ENCODE results near the gene GLRA2. TPM values are rescaled to one million over a fixed set of nuclear protein-coding genes. Genes with fewer than 3 reads are reported as not detected.
"Not testable (repeated sequence)": the region's sequence is repeated elsewhere in the genome, so short reads cannot be mapped to it uniquely, and the experiment has no call there.

The GLRA2 gene
- total and polyA plus RNA-seq, 3 experiments from 2014 or later, result not detected

- no peak overlapping the region for H3K27ac ChIP-seq (ENCODE audit: low read depth, low read length)
- Mint-ChIP-seq H3K4me1 (no peaks in the 10 kb centered on the region), H3K4me3 (no peak overlapping the region), H3K27ac (no peak overlapping the region), H3K36me3 (no peaks in the 10 kb centered on the region), H3K27me3 (no peaks in the 10 kb centered on the region), H3K9me3 (no peaks in the 10 kb centered on the region)
- no peak overlapping the region for H3K4me3 ChIP-seq (ENCODE audit: low read length)
- ChIA-PET POLR2A (no interaction called here), CTCF (no interaction called here)
- H3K36me3 ChIP-seq (ENCODE audit: insufficient read depth, low read length), result no peaks in the 10 kb centered on the region
- H3K27me3 ChIP-seq (ENCODE audit: insufficient read depth, low read length, poor library complexity, severe bottlenecking), result no peaks in the 10 kb centered on the region
- no peaks in the 10 kb centered on the region for H3K9me3 ChIP-seq (ENCODE audit: low read length)
- no peaks in the 10 kb centered on the region for H3K4me1 ChIP-seq (ENCODE audit: insufficient read depth, low read length)
- DNase-seq, result no peak
These were observed 141.5 kb downstream of the GLRA2 start for GRCh38 chrX:14670819-14671218.

GRCh38 chrX:14672611-14673172 is 143.4 kb downstream of the GLRA2 start:
- ChIA-PET POLR2A (no interaction called here), CTCF (no interaction called here)
- no peaks in the 10 kb centered on the region for H3K9me3 Mint-ChIP-seq
- H3K27ac Mint-ChIP-seq, result peak overlapping the region in 1 of 8 donors; percentile 59
- H3K27me3 ChIP-seq (ENCODE audit: insufficient read depth, low read length, poor library complexity, severe bottlenecking), result no peaks in the 10 kb centered on the region
- no peaks in the 10 kb centered on the region for H3K4me1 ChIP-seq (ENCODE audit: insufficient read depth, low read length)
- H3K4me3 Mint-ChIP-seq, result no peak overlapping the region
- no peak for DNase-seq
- no peaks in the 10 kb centered on the region for H3K9me3 ChIP-seq (ENCODE audit: low read length)
- H3K4me3 ChIP-seq (ENCODE audit: low read length), result no peak overlapping the region
- H3K27ac ChIP-seq (ENCODE audit: low read depth, low read length), result no peak overlapping the region
- no peaks in the 10 kb centered on the region for H3K36me3 Mint-ChIP-seq
- H3K27me3 Mint-ChIP-seq, result no peaks in the 10 kb centered on the region
- H3K36me3 ChIP-seq (ENCODE audit: insufficient read depth, low read length), result no peaks in the 10 kb centered on the region
- no peaks in the 10 kb centered on the region for H3K4me1 Mint-ChIP-seq

GRCh38 chrX:14673236-14673635 is 143.9 kb downstream of the GLRA2 start:
- no peaks in the 10 kb centered on the region for H3K4me1 Mint-ChIP-seq

GRCh38 chrX:14673764-14674163 is 144.4 kb downstream of the GLRA2 start:
- H3K27me3 Mint-ChIP-seq, result no peaks in the 10 kb centered on the region
- DNase-seq, result no peak
- no peaks in the 10 kb centered on the region for H3K9me3 ChIP-seq (ENCODE audit: low read length)
- H3K9me3 Mint-ChIP-seq, result no peaks in the 10 kb centered on the region
- peak overlapping the region in 1 of 8 donors; percentile 19 for H3K27ac Mint-ChIP-seq
- no peak overlapping the region for H3K4me3 Mint-ChIP-seq
- H3K4me1 ChIP-seq (ENCODE audit: insufficient read depth, low read length), result no peaks in the 10 kb centered on the region
- H3K27me3 ChIP-seq (ENCODE audit: insufficient read depth, low read length, poor library complexity, severe bottlenecking), result no peaks in the 10 kb centered on the region
- no peaks in the 10 kb centered on the region for H3K36me3 Mint-ChIP-seq
- no peak overlapping the region for H3K27ac ChIP-seq (ENCODE audit: low read depth, low read length)
- CTCF ChIA-PET, result no interaction called here
- POLR2A ChIA-PET, result no interaction called here
- H3K4me1 Mint-ChIP-seq, result no peaks in the 10 kb centered on the region
- no peaks in the 10 kb centered on the region for H3K36me3 ChIP-seq (ENCODE audit: insufficient read depth, low read length)
- no peak overlapping the region for H3K4me3 ChIP-seq (ENCODE audit: low read length)

More at GRCh38 chrX:14673236-14673635, 143.9 kb downstream of the GLRA2 start:
- no peaks in the 10 kb centered on the region for H3K9me3 ChIP-seq (ENCODE audit: low read length)
- H3K27ac Mint-ChIP-seq, result peak overlapping the region in 1 of 8 donors; percentile 59
- no peaks in the 10 kb centered on the region for H3K36me3 Mint-ChIP-seq
- no peak overlapping the region for H3K4me3 Mint-ChIP-seq
- H3K27me3 ChIP-seq (ENCODE audit: insufficient read depth, low read length, poor library complexity, severe bottlenecking), result no peaks in the 10 kb centered on the region
- H3K4me1 ChIP-seq (ENCODE audit: insufficient read depth, low read length), result no peaks in the 10 kb centered on the region
- H3K27me3 Mint-ChIP-seq, result no peaks in the 10 kb centered on the region
- no peak overlapping the region for H3K27ac ChIP-seq (ENCODE audit: low read depth, low read length)
- no peaks in the 10 kb centered on the region for H3K9me3 Mint-ChIP-seq
- no peaks in the 10 kb centered on the region for H3K36me3 ChIP-seq (ENCODE audit: insufficient read depth, low read length)
- no peak for DNase-seq
- ChIA-PET CTCF (no interaction called here), POLR2A (no interaction called here)
- no peak overlapping the region for H3K4me3 ChIP-seq (ENCODE audit: low read length)

GRCh38 chrX:14675500-14675899 is 146.2 kb downstream of the GLRA2 start:
- H3K4me1 ChIP-seq (ENCODE audit: insufficient read depth, low read length), result no peaks in the 10 kb centered on the region
- no peaks in the 10 kb centered on the region for H3K27me3 ChIP-seq (ENCODE audit: insufficient read depth, low read length, poor library complexity, severe bottlenecking)
- H3K27ac ChIP-seq (ENCODE audit: low read depth, low read length), result no peak overlapping the region
- Mint-ChIP-seq H3K27me3 (peaks cover 0 to 1% of the 10 kb centered on the region in 2 donors), H3K36me3 (no peaks in the 10 kb centered on the region), H3K4me1 (no peaks in the 10 kb centered on the region), H3K4me3 (no peak overlapping the region), H3K27ac (no peak overlapping the region), H3K9me3 (no peaks in the 10 kb centered on the region)
- no peaks in the 10 kb centered on the region for H3K9me3 ChIP-seq (ENCODE audit: low read length)
- H3K4me3 ChIP-seq (ENCODE audit: low read length), result no peak overlapping the region
- CTCF ChIA-PET, result no interaction called here
- no peaks in the 10 kb centered on the region for H3K36me3 ChIP-seq (ENCODE audit: insufficient read depth, low read length)
- DNase-seq, result no peak
- POLR2A ChIA-PET, result no interaction called here

GRCh38 chrX:14676431-14676830 is 147.1 kb downstream of the GLRA2 start:
- H3K9me3 Mint-ChIP-seq, result no peaks in the 10 kb centered on the region
- H3K27me3 ChIP-seq (ENCODE audit: insufficient read depth, low read length, poor library complexity, severe bottlenecking), result no peaks in the 10 kb centered on the region
- no peaks in the 10 kb centered on the region for H3K9me3 ChIP-seq (ENCODE audit: low read length)
- no peaks in the 10 kb centered on the region for H3K4me1 Mint-ChIP-seq
- H3K27me3 Mint-ChIP-seq, result peaks cover 0 to 1% of the 10 kb centered on the region in 2 donors
- no peak for DNase-seq
- no peak overlapping the region for H3K4me3 Mint-ChIP-seq
- no peaks in the 10 kb centered on the region for H3K36me3 ChIP-seq (ENCODE audit: insufficient read depth, low read length)
- no peak overlapping the region for H3K27ac Mint-ChIP-seq
- no peaks in the 10 kb centered on the region for H3K4me1 ChIP-seq (ENCODE audit: insufficient read depth, low read length)
- POLR2A ChIA-PET, result no interaction called here
- H3K27ac ChIP-seq (ENCODE audit: low read depth, low read length), result no peak overlapping the region
- H3K36me3 Mint-ChIP-seq, result no peaks in the 10 kb centered on the region
- H3K4me3 ChIP-seq (ENCODE audit: low read length), result no peak overlapping the region
- CTCF ChIA-PET, result no interaction called here

GRCh38 chrX:14688331-14688730 is 159.0 kb downstream of the GLRA2 start:
- H3K36me3 Mint-ChIP-seq; H3K27ac Mint-ChIP-seq; H3K4me3 Mint-ChIP-seq; H3K4me1 Mint-ChIP-seq; H3K27me3 ChIP-seq (ENCODE audit: insufficient read depth, low read length, poor library complexity, severe bottlenecking); H3K36me3 ChIP-seq (ENCODE audit: insufficient read depth, low read length); DNase-seq; H3K4me3 ChIP-seq (ENCODE audit: low read length); H3K9me3 ChIP-seq (ENCODE audit: low read length); CTCF ChIA-PET; H3K27me3 Mint-ChIP-seq; POLR2A ChIA-PET; H3K4me1 ChIP-seq (ENCODE audit: insufficient read depth, low read length); H3K9me3 Mint-ChIP-seq; H3K27ac ChIP-seq (ENCODE audit: low read depth, low read length): not testable (repeated sequence)

GRCh38 chrX:14690553-14690952 is 161.2 kb downstream of the GLRA2 start:
- Histone ChIP-seq H3K4me1 (ENCODE audit: insufficient read depth, low read length) (no peaks in the 10 kb centered on the region), H3K4me3 (ENCODE audit: low read length) (no peak overlapping the region), H3K27me3 (ENCODE audit: insufficient read depth, low read length, poor library complexity, severe bottlenecking) (no peaks in the 10 kb centered on the region), H3K9me3 (ENCODE audit: low read length) (no peaks in the 10 kb centered on the region), H3K27ac (ENCODE audit: low read depth, low read length) (no peak overlapping the region), H3K36me3 (ENCODE audit: insufficient read depth, low read length) (no peaks in the 10 kb centered on the region)
- H3K9me3 Mint-ChIP-seq, result peaks cover 0 to 3% (median 2%) of the 10 kb centered on the region in 5 donors
- CTCF ChIA-PET, result no interaction called here
- H3K27ac Mint-ChIP-seq, result no peak overlapping the region
- DNase-seq, result no peak
- H3K4me3 Mint-ChIP-seq, result no peak overlapping the region
- peaks cover 0 to 3% (median 0%) of the 10 kb centered on the region in 3 donors for H3K36me3 Mint-ChIP-seq
- peaks cover 0 to 5% of the 10 kb centered on the region in 2 donors for H3K27me3 Mint-ChIP-seq
- POLR2A ChIA-PET, result no interaction called here
- H3K4me1 Mint-ChIP-seq, result no peaks in the 10 kb centered on the region

GRCh38 chrX:14694611-14695010 is 165.3 kb downstream of the GLRA2 start:
- Histone ChIP-seq H3K27ac (ENCODE audit: low read depth, low read length) (no peak overlapping the region), H3K27me3 (ENCODE audit: insufficient read depth, low read length, poor library complexity, severe bottlenecking) (no peaks in the 10 kb centered on the region), H3K36me3 (ENCODE audit: insufficient read depth, low read length) (no peaks in the 10 kb centered on the region), H3K9me3 (ENCODE audit: low read length) (no peaks in the 10 kb centered on the region), H3K4me1 (ENCODE audit: insufficient read depth, low read length) (no peaks in the 10 kb centered on the region), H3K4me3 (ENCODE audit: low read length) (no peak overlapping the region)
- no peaks in the 10 kb centered on the region for H3K4me1 Mint-ChIP-seq
- no peak overlapping the region for H3K4me3 Mint-ChIP-seq
- DNase-seq, result no peak
- peaks cover 0 to 2% (median 0%) of the 10 kb centered on the region in 5 donors for H3K9me3 Mint-ChIP-seq
- ChIA-PET CTCF (no interaction called here), POLR2A (no interaction called here)
- H3K36me3 Mint-ChIP-seq, result peaks cover 0 to 3% (median 0%) of the 10 kb centered on the region in 3 donors
- peaks cover 0 to 5% of the 10 kb centered on the region in 2 donors for H3K27me3 Mint-ChIP-seq
- H3K27ac Mint-ChIP-seq, result no peak overlapping the region

Measured in CD8-positive, alpha-beta memory T cell (primary cell).